Cardiac muscle cell (in vitro differentiated cells and primary cell): ENCODE data around the gene PCBD2. TPM values are rescaled to one million over a fixed set of nuclear protein-coding genes. Genes with fewer than 3 reads are reported as not detected.

ENCODE experiments used
- DNase-seq, 2 donors: peaks; one replicate each; pipeline versions ENCODE4 v3.0.0 to v3.0.0-alpha.2; 2010 to 2017; ENCODE audit warnings: low read depth in 1 of 2, low spot score in 1 of 2
- H3K27ac ChIP-seq: fragments of 200-600 bp; sonication (generic); 2 replicates; pipeline ENCODE4 v1.5.1; 2016
- H3K27me3 ChIP-seq: fragments of 200-600 bp; sonication (generic); 2 replicates; pipeline ENCODE4 v1.6.0; 2016; ENCODE audit warnings: control low read depth
- H3K36me3 ChIP-seq: fragments of 200-600 bp; sonication (generic); 2 replicates; pipeline ENCODE4 v1.5.1; 2016; ENCODE audit warnings: control low read depth
- H3K4me1 ChIP-seq: fragments of 200-600 bp; sonication (generic); 2 replicates; pipeline ENCODE4 v1.8.1; 2017; ENCODE audit warnings: low read depth, mild to moderate bottlenecking, mixed run types
- H3K4me3 ChIP-seq: fragments of 200-600 bp; sonication (generic); 2 replicates; pipeline ENCODE4 v1.5.1; 2016; ENCODE audit warnings: mild to moderate bottlenecking
- H3K9me3 ChIP-seq: fragments of 200-600 bp; sonication (generic); 2 replicates; pipeline ENCODE4 v1.5.1; 2017; ENCODE audit warnings: low read depth, mild to moderate bottlenecking, control low read depth
- CTCF ChIP-seq: IDR thresholded peaks from 2 replicates; pipeline ENCODE4 v1.5.1; 2012; ENCODE audit warnings: low read depth, mild to moderate bottlenecking, low read length
- polyA plus RNA-seq: library from polyadenylated mRNA; unstranded; fragments of >200 nt; fragmentation: Nextera tagmentation; extraction: Ambion mirVana; gene quantifications from 2 replicates; pipeline ENCODE4 v1.2.1, GENCODE V29; 2016
- total RNA-seq: library from RNA; depleted of rRNA; stranded (reverse); fragments of >200 nt; gene quantifications from 2 replicates; pipeline ENCODE4 v1.2.3, GENCODE V29; 2016

PCBD2 gene
- total and polyA plus RNA-seq, 2 experiments from 2014 or later = 9.8 to 15.3 TPM

GRCh38 chr5:135008981-135009735 lies 104.2 kb downstream of the PCBD2 start:
- no peak overlapping the region for H3K27ac ChIP-seq
- no peaks in the 10 kb centered on the region for H3K9me3 ChIP-seq
- no peaks in the 10 kb centered on the region for H3K4me1 ChIP-seq
- peaks cover 39% of the 10 kb centered on the region for H3K27me3 ChIP-seq
- DNase-seq = no peak
- no peak overlapping the region for H3K4me3 ChIP-seq
- TF ChIP-seq CTCF = no peak
- H3K36me3 ChIP-seq = no peaks in the 10 kb centered on the region

GRCh38 chr5:135009736-135010501 lies 105.0 kb downstream of the PCBD2 start:
- DNase-seq = no peak
- Histone ChIP-seq H3K36me3 (no peaks in the 10 kb centered on the region), H3K9me3 (no peaks in the 10 kb centered on the region), H3K4me1 (no peaks in the 10 kb centered on the region), H3K4me3 (no peak overlapping the region), H3K27me3 (peaks cover 45% of the 10 kb centered on the region), H3K27ac (no peak overlapping the region)
- TF ChIP-seq CTCF = no peak

GRCh38 chr5:135010502-135011354 lies 105.8 kb downstream of the PCBD2 start:
- Histone ChIP-seq H3K27ac (no peak overlapping the region), H3K4me1 (no peaks in the 10 kb centered on the region), H3K36me3 (no peaks in the 10 kb centered on the region), H3K4me3 (no peak overlapping the region), H3K27me3 (peaks cover 52% of the 10 kb centered on the region), H3K9me3 (no peaks in the 10 kb centered on the region)
- TF ChIP-seq CTCF = peak; percentile 21
- DNase-seq = no peak

GRCh38 chr5:135011355-135012032 lies 106.6 kb downstream of the PCBD2 start:
- Histone ChIP-seq H3K4me1 (no peaks in the 10 kb centered on the region), H3K36me3 (no peaks in the 10 kb centered on the region), H3K4me3 (no peak overlapping the region), H3K27me3 (peaks cover 55% of the 10 kb centered on the region), H3K27ac (no peak overlapping the region), H3K9me3 (no peaks in the 10 kb centered on the region)
- DNase-seq = no peak
- no peak for TF ChIP-seq CTCF

- TF ChIP-seq CTCF = no peak
- no peaks in the 10 kb centered on the region for H3K9me3 ChIP-seq
- DNase-seq = no peak
- H3K4me3 ChIP-seq = no peak overlapping the region
- H3K27ac ChIP-seq = no peak overlapping the region
- peaks cover 60% of the 10 kb centered on the region for H3K27me3 ChIP-seq
- no peaks in the 10 kb centered on the region for H3K36me3 ChIP-seq
- H3K4me1 ChIP-seq = no peaks in the 10 kb centered on the region
Observed at GRCh38 chr5:135012033-135012588, 107.2 kb downstream of the PCBD2 start.
